AG04449 (cell line): ENCODE measurements around the gene SERPINF2.

ENCODE experiments used
- CTCF ChIA-PET: fragments of 350-600 bp; formaldehyde crosslinking; extraction: SDS; loops from one replicate; lab custom pipeline; 2021; ENCODE audit warnings: antibody characterized with exemption; lab: Yijun Ruan, JAX
- POLR2A ChIA-PET: fragments of 400-600, 350-600 bp; formaldehyde crosslinking; extraction: SDS; loops from one replicate; lab custom pipeline; 2020; ENCODE audit warnings: antibody characterized with exemption, inconsistent platforms; lab: Yijun Ruan, JAX
- DNase-seq: peaks from one replicate; pipeline ENCODE4 v3.0.0-alpha.2; 2010; ENCODE audit warnings: low read depth, low spot score
- H3K4me3 ChIP-seq: 2 replicates; pipeline ENCODE4 v1.5.1; 2011; ENCODE audit warnings: low read depth, mild to moderate bottlenecking, control low read depth, low read length
- TF ChIP-seq, protein P1 (sequence below): IDR thresholded peaks from one replicate; pipeline ENCODE4 v1.5.1; 2011; ENCODE audit warnings: mild to moderate bottlenecking, moderate library complexity, low read length, control low read depth, inconsistent platforms; ENCODE audit not compliant: insufficient read depth; ENCODE audit errors: missing control alignments

SERPINF2 gene

DNA sequence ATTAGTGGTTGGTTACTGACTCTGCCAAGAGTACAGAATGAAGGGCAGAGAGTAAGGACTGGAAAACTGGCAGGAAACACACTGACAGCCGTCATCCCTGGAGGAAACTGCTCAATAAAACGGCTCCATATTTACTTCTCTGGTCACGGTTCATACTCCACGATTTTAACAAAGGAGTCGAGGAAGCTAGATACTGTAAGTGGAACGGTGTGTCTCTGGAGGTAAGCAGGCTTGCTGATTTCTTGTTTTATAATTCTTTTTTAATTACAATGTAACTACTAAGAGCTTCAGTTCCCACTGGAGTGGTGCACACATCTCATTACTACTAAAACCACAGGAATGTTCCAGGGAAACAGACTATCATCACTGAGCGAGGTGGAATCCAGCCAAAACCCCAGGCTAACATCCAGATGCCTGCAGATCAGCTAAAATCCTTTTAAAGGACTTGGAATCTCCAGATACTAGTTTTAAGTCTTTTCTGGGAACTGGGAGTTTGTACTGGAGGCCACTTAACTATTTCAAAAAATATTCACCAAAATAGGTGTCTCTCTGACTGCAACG, 37.0 kb downstream of the SERPINF2 start:
- TF ChIP-seq, protein P1, sequence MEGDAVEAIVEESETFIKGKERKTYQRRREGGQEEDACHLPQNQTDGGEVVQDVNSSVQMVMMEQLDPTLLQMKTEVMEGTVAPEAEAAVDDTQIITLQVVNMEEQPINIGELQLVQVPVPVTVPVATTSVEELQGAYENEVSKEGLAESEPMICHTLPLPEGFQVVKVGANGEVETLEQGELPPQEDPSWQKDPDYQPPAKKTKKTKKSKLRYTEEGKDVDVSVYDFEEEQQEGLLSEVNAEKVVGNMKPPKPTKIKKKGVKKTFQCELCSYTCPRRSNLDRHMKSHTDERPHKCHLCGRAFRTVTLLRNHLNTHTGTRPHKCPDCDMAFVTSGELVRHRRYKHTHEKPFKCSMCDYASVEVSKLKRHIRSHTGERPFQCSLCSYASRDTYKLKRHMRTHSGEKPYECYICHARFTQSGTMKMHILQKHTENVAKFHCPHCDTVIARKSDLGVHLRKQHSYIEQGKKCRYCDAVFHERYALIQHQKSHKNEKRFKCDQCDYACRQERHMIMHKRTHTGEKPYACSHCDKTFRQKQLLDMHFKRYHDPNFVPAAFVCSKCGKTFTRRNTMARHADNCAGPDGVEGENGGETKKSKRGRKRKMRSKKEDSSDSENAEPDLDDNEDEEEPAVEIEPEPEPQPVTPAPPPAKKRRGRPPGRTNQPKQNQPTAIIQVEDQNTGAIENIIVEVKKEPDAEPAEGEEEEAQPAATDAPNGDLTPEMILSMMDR: no peak
- peak; percentile 84 for DNase-seq
- CTCF ChIA-PET: interaction anchor here (0.7 to 1.8 kb wide), 6 partner anchors 17 to 111 kb away, joined by 3 to 9 read pairs (median 4); partner anchors contain the start of gene SERPINF1
- H3K4me3 ChIP-seq: peak overlapping the region; percentile 37
- POLR2A ChIA-PET: interaction anchor here (0.9 to 1.3 kb wide), 3 partner anchors 15 to 65 kb away, joined by 3 to 12 read pairs (median 7); no protein-coding TSS in a partner anchor

DNA sequence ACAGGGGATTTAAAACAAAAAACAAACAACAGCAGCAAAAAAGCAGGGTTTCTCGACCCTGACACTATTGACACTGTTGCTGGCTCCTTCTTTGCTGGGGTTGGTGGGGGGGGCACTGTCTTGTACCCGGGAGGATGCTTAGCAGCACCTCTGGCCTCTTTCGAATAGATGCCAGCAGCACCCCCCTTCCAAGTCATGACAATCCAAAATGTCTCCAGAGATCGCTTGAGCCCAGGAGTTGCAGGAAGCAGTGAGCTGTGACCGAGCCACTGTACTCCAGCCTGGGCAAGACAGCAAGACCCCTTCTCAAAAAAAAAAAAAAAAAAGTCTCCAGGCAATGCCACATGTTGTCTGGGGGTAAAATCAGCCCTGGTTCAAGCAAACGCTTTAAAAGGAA, 39.5 kb downstream of the SERPINF2 start:
- no peak overlapping the region for H3K4me3 ChIP-seq
- ChIA-PET POLR2A (interaction anchor here (0.6 kb wide), 1 partner anchor 265 kb away, joined by 3 read pairs; no protein-coding TSS in a partner anchor), CTCF (interaction anchor here (0.9 to 7.8 kb wide), 7 partner anchors 16 to 133 kb away, joined by 3 to 180 read pairs (median 28); partner anchors contain the start of gene RILP)
- no peak for DNase-seq
- TF ChIP-seq, protein P1: no peak

DNA sequence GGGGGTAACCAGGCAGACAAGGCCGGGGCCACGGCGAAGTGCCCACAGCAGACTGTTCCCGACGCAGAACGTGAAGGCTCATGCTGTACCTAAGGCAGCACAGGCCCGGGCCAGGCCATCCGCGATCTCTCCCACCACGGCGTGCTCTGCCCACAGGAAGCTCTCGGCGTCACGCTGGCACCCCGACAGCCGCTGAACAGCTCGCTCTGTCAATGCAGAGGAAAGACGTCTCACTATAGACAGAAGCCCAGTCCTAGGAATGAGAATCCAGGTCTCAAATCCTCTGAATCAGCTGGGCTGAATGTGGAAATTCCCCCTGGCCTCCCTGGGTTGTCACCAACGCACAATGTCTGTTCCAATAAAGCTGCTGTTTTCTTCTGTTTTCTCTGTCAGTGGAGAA, 40.6 kb downstream of the SERPINF2 start:
- POLR2A ChIA-PET: interaction anchor here (1.0 to 2.0 kb wide), 2 partner anchors 68 to 70 kb away, joined by 3 to 16 read pairs; no protein-coding TSS in a partner anchor
- no peak for DNase-seq
- CTCF ChIA-PET: interaction anchor here (0.6 to 7.8 kb wide), 29 partner anchors 8 to 134 kb away, joined by 3 to 180 read pairs (median 5); partner anchors contain the start of genes RILP, RPA1, SERPINF1 and SMYD4
- H3K4me3 ChIP-seq: no peak overlapping the region
- TF ChIP-seq, protein P1: no peak

DNA sequence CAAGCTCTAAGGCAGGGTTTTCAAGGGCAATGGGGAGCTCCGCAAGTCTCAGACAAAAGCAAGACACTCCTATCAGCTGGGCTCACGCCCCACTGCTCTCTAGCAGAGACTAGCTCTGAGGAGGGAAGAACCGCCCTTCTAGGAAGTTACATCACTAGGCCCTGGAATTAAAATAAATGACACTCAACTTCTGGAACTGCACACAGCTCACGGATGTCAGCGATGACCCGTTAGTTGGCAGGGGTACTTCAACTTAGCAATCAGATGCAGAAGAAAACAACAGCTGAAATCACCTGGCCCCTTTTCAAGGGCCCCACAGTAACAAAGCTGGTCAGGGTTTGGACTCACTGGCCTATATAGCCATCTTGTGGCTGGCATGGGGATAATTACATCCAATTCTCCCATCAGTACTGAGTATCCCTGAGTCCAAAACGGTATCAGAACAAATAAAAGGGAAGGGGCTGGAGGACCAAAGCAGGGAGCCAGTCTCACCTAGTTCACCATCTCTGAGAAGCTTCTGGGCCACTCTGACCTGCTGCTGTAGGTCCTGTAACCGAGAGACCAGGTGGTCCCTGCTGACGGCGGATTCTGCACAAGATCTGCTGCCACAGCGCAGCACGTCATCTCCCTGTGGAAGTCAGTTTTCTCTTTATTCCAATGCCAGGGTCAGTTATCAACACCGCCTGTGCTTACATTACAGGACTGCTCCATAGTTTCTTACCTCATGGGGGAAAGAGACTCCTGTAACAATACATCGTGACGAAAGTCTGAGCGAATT, 41.4 kb downstream of the SERPINF2 start:
- ChIA-PET CTCF (interaction anchor here (0.6 to 7.8 kb wide), 34 partner anchors 8 to 135 kb away, joined by 3 to 180 read pairs (median 5); partner anchors contain the start of genes RILP, RPA1, SERPINF1 and SMYD4), POLR2A (interaction anchor here (1.0 to 2.0 kb wide), 2 partner anchors 68 to 70 kb away, joined by 3 to 16 read pairs; no protein-coding TSS in a partner anchor)
- TF ChIP-seq, protein P1: peak; percentile 67
- no peak overlapping the region for H3K4me3 ChIP-seq
- DNase-seq: no peak

DNA sequence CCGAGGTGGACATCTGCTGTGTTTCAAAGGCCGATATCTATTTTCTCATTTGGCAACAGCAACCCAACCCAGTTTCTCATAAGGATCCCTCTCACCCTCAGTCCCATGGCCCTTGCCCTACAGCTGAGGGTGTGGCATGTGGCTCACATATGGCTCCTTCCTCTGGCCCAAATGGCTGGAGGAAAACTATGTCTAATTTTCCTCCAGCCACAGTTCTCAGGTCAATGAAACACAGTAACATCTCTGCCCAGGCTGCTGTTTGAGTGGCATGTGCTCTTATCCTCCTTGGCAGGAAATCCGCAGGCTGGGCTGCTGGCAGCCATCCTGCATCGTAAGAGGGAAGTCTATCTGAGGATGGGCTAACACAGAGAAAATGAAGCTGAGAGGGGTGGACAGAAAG, 43.3 kb downstream of the SERPINF2 start:
- TF ChIP-seq, protein P1: no peak
- ChIA-PET CTCF (interaction anchor here (0.7 to 7.8 kb wide), 9 partner anchors 8 to 248 kb away, joined by 3 to 180 read pairs (median 7); partner anchors contain the start of gene RILP), POLR2A (interaction anchor here (0.7 kb wide), 1 partner anchor 11 kb away, joined by 4 read pairs; no protein-coding TSS in a partner anchor)
- DNase-seq: no peak
- H3K4me3 ChIP-seq: no peak overlapping the region
